A673 (cell line): ENCODE results near the gene CDH23. TPM values are rescaled to one million over a fixed set of nuclear protein-coding genes. Genes with fewer than 3 reads are reported as not detected.

Experiments
- BruUV-seq: library from RNA; stranded (reverse); fragments of 400-500 nt; replicated peaks from 2 replicates; lab custom pipeline; 2021; lab: Mats Ljungman, UMichigan
- CTCF ChIA-PET: fragments of 300-600 bp; sonication (Branson Sonifier 250); formaldehyde crosslinking; loops from one replicate; lab custom pipeline; 2022; ENCODE audit warnings: antibody characterized with exemption; lab: Charles Lee
- POLR2A ChIA-PET: fragments of 300-600 bp; sonication (Branson Sonifier 250); formaldehyde crosslinking; loops from one replicate; lab custom pipeline; 2022; ENCODE audit warnings: antibody characterized with exemption; ENCODE audit not compliant: low non-redundant PET; lab: Charles Lee
- DNase-seq: peaks from one replicate; pipeline ENCODE4 v3.0.0-alpha.2; 2015; ENCODE audit warnings: low spot score
- H3K27ac ChIP-seq: fragments of 200-600 bp; sonication (generic); 2 replicates; pipeline ENCODE4 v1.5.1; 2016; ENCODE audit warnings: mixed run types, low read depth, mild to moderate bottlenecking, mixed read lengths, antibody characterized with exemption, low read length; ENCODE audit not compliant: poor library complexity, severe bottlenecking
- H3K27me3 ChIP-seq: fragments of 200-600 bp; sonication (generic); replicated peaks from 2 replicates; pipeline ENCODE4 v1.6.1; 2017; ENCODE audit warnings: mixed run types, low read depth, mild to moderate bottlenecking, mixed read lengths, antibody characterized with exemption, low read length; ENCODE audit not compliant: insufficient read depth, poor library complexity
- H3K36me3 ChIP-seq: fragments of 200-600 bp; sonication (generic); 2 replicates; pipeline ENCODE4 v1.6.1; 2016; ENCODE audit warnings: mixed run types, mild to moderate bottlenecking, mixed read lengths, antibody characterized with exemption, low read length; ENCODE audit not compliant: insufficient read depth, poor library complexity, severe bottlenecking
- H3K4me1 ChIP-seq: fragments of 200-600 bp; sonication (generic); 2 replicates; pipeline ENCODE4 v1.6.1; 2017; ENCODE audit warnings: mixed run types, mild to moderate bottlenecking, mixed read lengths, antibody characterized with exemption, low read length; ENCODE audit not compliant: insufficient read depth, poor library complexity, severe bottlenecking
- H3K4me3 ChIP-seq: fragments of 200-600 bp; sonication (generic); 2 replicates; pipeline ENCODE4 v1.5.1; 2016; ENCODE audit warnings: low read depth, mixed run types, mild to moderate bottlenecking, mixed read lengths, low read length; ENCODE audit not compliant: poor library complexity, severe bottlenecking
- H3K9me3 ChIP-seq: fragments of 200-600 bp; sonication (generic); 2 replicates; pipeline ENCODE4 v1.6.1; 2016; ENCODE audit warnings: mixed run types, low read depth, mild to moderate bottlenecking, mixed read lengths, antibody characterized with exemption, low read length; ENCODE audit not compliant: poor library complexity, severe bottlenecking
- EZH2 ChIP-seq: fragments of 200-600 bp; sonication (generic); IDR thresholded peaks from 2 replicates; pipeline ENCODE4 v1.6.1; 2017; ENCODE audit warnings: borderline replicate concordance, low read depth, mild to moderate bottlenecking, mixed read lengths, antibody characterized with exemption, low read length; ENCODE audit not compliant: poor library complexity, severe bottlenecking
- intact Hi-C: fragments of 100-400 bp; cut with micrococcal nuclease; formaldehyde crosslinking; loops from one replicate; pipeline ENCODE4 v1.10.0; 2022; ENCODE audit not compliant: unreplicated experiment
- microRNA-seq: library from miRNA; unstranded; fragments of <30 nt; microRNA quantifications from one replicate; pipeline ENCODE4 v1.2.0, GENCODE V29; 2021
- total RNA-seq: library from RNA; stranded (reverse); gene quantifications from 2 replicates; pipeline ENCODE4 v1.2.3, GENCODE V29; 2021
- TF ChIP-seq, protein P1 (sequence below): fragments of 300-800, 200-600 bp; sonication (generic); conservative IDR thresholded peaks from 2 replicates; pipeline ENCODE4 v1.5.1; 2017; ENCODE audit warnings: low read depth, mild to moderate bottlenecking, antibody characterized with exemption, low read length, moderate library complexity, mixed read lengths

CDH23 gene
- total RNA-seq, 1 experiment from 2014 or later = 49.7 TPM

DNA sequence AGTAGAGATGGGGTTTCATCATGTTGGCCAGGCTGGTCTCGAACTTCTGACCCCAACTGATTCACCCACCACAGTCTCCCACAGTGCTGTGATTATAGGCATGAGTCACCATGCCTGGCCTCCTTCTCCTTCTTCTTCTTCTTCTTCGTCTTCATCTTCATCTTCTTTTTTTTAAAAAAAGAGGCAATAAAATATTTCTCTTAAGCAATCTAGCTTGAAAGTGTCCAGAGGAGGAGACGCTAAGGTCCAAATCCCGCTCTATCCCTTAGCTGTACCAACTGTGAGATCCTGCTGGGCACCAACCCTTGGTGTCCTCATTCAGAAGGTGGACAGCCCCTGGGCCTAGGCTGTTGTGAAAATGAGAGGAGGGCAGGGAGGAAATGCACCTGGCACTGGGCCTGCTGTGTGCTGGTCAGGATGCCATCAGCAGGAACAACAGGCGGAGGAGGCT, 468.2 kb downstream of the CDH23 start:
- no peaks in the 10 kb centered on the region for H3K27me3 ChIP-seq
- no peak overlapping the region for H3K4me3 ChIP-seq
- H3K9me3 ChIP-seq = no peaks in the 10 kb centered on the region
- TF ChIP-seq, protein P1, sequence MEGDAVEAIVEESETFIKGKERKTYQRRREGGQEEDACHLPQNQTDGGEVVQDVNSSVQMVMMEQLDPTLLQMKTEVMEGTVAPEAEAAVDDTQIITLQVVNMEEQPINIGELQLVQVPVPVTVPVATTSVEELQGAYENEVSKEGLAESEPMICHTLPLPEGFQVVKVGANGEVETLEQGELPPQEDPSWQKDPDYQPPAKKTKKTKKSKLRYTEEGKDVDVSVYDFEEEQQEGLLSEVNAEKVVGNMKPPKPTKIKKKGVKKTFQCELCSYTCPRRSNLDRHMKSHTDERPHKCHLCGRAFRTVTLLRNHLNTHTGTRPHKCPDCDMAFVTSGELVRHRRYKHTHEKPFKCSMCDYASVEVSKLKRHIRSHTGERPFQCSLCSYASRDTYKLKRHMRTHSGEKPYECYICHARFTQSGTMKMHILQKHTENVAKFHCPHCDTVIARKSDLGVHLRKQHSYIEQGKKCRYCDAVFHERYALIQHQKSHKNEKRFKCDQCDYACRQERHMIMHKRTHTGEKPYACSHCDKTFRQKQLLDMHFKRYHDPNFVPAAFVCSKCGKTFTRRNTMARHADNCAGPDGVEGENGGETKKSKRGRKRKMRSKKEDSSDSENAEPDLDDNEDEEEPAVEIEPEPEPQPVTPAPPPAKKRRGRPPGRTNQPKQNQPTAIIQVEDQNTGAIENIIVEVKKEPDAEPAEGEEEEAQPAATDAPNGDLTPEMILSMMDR = no peak
- TF ChIP-seq EZH2 = no peak
- CTCF ChIA-PET = no interaction called here
- no peak for DNase-seq
- POLR2A ChIA-PET = no interaction called here
- no peak overlapping the region for H3K27ac ChIP-seq
- H3K36me3 ChIP-seq = no peaks in the 10 kb centered on the region
- BruUV-seq = no TSS peak
- intact Hi-C loops = no loop called here
- H3K4me1 ChIP-seq = peaks cover 16% of the 10 kb centered on the region

Small RNA genes within 50 kb of the gene (microRNA-seq; reads per million reads assigned to microRNA genes)
- gene MIR7152 = 1.1 reads per million

Other genes starting within 250 kb of the CDH23 start
- 8.2 and 9.9 TPM in 2 replicates for gene UNC5B, start 184.3 kb upstream of the CDH23 start, total RNA-seq
- 6.1 and 6.6 TPM in 2 replicates for gene SLC29A3, start 77.7 kb upstream of the CDH23 start, total RNA-seq